GM12892 (cell line): ENCODE data around the gene TIAM1.

Experiments
- DNase-seq: peaks from one replicate; pipeline ENCODE4 v3.0.0; 2011; ENCODE audit not compliant: insufficient read length
- FAIRE-seq: peaks from 2 replicates; lab custom pipeline; 2011; peaks lifted over from hg19 to GRCh38; lab: Jason Lieb, UNC
- POLR2A ChIP-seq: IDR thresholded peaks from 2 replicates; pipeline ENCODE4 v1.6.1; 2011; ENCODE audit warnings: low read depth, low read length, control low read depth
- POLR2AphosphoS5 ChIP-seq: IDR thresholded peaks from 2 replicates; pipeline ENCODE4 v1.6.1; 2011; ENCODE audit warnings: low read depth, low read length, control low read depth
- TAF1 ChIP-seq: IDR thresholded peaks from 2 replicates; pipeline ENCODE4 v1.6.1; 2011; ENCODE audit warnings: low read depth, mild to moderate bottlenecking, control low read depth, low read length, borderline replicate concordance

The TIAM1 gene

GRCh38 chr21:31078216-31078615 is 265.8 kb downstream of the TIAM1 start:
- FAIRE-seq = no peak
- TF ChIP-seq POLR2AphosphoS5 = no peak
- TF ChIP-seq POLR2A = no peak
- TF ChIP-seq TAF1 = no peak
- DNase-seq = no peak

GRCh38 chr21:31075848-31076247 is 268.2 kb downstream of the TIAM1 start:
- TF ChIP-seq TAF1 (no peak), POLR2AphosphoS5 (no peak), POLR2A (no peak)
- FAIRE-seq = no peak

GRCh38 chr21:31072533-31072932 is 271.5 kb downstream of the TIAM1 start:
- TF ChIP-seq POLR2A (no peak), TAF1 (no peak), POLR2AphosphoS5 (no peak)
- DNase-seq = no peak
- FAIRE-seq = no peak

More at GRCh38 chr21:31075848-31076247, 268.2 kb downstream of the TIAM1 start:
- no peak for DNase-seq
